Neutrophil (primary cell): ENCODE measurements around the gene RNF2.

ENCODE experiments used
- H3K27ac ChIP-seq: fragments of 200-600 bp; sonication (generic); 2 replicates; pipeline ENCODE4 v1.5.1; 2016; ENCODE audit warnings: mild to moderate bottlenecking, moderate library complexity
- H3K27me3 ChIP-seq: fragments of 200-600 bp; sonication (generic); 2 replicates; pipeline ENCODE4 v1.6.0; 2016; ENCODE audit warnings: mild to moderate bottlenecking
- H3K36me3 ChIP-seq: fragments of 200-600 bp; sonication (generic); 2 replicates; pipeline ENCODE4 v1.5.1; 2017
- H3K4me1 ChIP-seq, 2 experiments: fragments of 200-600 bp in 1 of 2; sonication (generic) in 1 of 2; 1 replicate in 1 of 2; 2 replicates in 1 of 2; pipeline versions ENCODE4 v1.5.1 to v1.6.1; 2013 to 2016; ENCODE audit warnings: low read depth in 1 of 2, low read length in 1 of 2, mild to moderate bottlenecking in 1 of 2, moderate library complexity in 1 of 2; ENCODE audit not compliant: control insufficient read depth in 1 of 2, insufficient read depth in 1 of 2
- H3K4me3 ChIP-seq, 2 experiments: fragments of 200-600 bp in 1 of 2; sonication (generic) in 1 of 2; 1 replicate in 1 of 2; 2 replicates in 1 of 2; pipeline ENCODE4 v1.5.1; 2013 to 2016; ENCODE audit warnings: low read depth in 1 of 2, low read length in 1 of 2, mild to moderate bottlenecking in 1 of 2, moderate library complexity in 1 of 2
- H3K9me3 ChIP-seq: fragments of 200-600 bp; sonication (generic); 2 replicates; pipeline ENCODE4 v1.5.1; 2016
- TF ChIP-seq, protein P1 (sequence below): fragments of 200-600 bp; sonication (generic); IDR thresholded peaks from 2 replicates; pipeline ENCODE4 v1.5.1; 2016; ENCODE audit warnings: antibody characterized with exemption

RNF2 gene

DNA sequence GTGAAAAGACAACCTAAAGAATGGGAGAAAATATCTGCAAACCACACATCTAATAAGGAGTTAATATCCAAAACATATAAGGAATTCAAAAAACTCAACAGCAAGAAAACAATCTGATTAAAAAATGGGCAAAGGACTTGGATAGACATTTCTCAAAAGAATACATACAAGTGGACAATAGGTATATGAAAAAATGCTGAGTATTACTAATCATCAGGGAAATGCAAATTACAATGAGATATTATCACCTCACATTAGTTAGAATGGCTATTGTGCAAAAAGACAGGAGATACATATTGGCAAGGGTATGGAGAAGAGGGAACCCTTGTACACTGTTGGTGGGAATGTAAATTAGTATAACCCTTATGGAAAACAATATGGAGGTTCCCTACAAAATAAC lies 66.5 kb downstream of the RNF2 start:
- H3K4me1 ChIP-seq, result no peaks in the 10 kb centered on the region
- H3K9me3 ChIP-seq, result peaks cover 12% of the 10 kb centered on the region
- H3K27me3 ChIP-seq, result no peaks in the 10 kb centered on the region
- H3K4me3 ChIP-seq, result no peak overlapping the region
- no peak overlapping the region for H3K27ac ChIP-seq
- TF ChIP-seq, protein P1, sequence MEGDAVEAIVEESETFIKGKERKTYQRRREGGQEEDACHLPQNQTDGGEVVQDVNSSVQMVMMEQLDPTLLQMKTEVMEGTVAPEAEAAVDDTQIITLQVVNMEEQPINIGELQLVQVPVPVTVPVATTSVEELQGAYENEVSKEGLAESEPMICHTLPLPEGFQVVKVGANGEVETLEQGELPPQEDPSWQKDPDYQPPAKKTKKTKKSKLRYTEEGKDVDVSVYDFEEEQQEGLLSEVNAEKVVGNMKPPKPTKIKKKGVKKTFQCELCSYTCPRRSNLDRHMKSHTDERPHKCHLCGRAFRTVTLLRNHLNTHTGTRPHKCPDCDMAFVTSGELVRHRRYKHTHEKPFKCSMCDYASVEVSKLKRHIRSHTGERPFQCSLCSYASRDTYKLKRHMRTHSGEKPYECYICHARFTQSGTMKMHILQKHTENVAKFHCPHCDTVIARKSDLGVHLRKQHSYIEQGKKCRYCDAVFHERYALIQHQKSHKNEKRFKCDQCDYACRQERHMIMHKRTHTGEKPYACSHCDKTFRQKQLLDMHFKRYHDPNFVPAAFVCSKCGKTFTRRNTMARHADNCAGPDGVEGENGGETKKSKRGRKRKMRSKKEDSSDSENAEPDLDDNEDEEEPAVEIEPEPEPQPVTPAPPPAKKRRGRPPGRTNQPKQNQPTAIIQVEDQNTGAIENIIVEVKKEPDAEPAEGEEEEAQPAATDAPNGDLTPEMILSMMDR, result no peak
- H3K36me3 ChIP-seq, result peaks cover 11% of the 10 kb centered on the region

DNA sequence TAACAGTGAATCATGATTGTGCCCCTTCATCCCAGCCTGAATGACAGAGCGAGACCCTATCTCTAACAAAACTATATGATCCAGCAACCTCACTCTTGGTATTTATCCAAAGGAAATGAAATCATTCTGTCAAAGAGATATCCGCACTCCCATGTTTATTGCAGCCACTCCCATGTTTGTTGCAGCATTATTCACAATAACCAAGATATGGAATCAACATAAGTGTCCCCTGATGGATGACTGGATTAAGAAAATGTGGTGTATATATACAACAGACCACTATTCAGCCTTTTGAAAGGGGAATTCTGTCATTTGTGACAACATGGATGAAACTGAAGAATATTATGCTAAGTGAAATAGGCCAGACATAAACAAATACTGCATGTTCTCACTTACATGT lies 67.0 kb downstream of the RNF2 start:
- Histone ChIP-seq H3K4me3 (no peak overlapping the region), H3K27ac (no peak overlapping the region), H3K27me3 (no peaks in the 10 kb centered on the region), H3K4me1 (no peaks in the 10 kb centered on the region), H3K36me3 (peaks cover 16% of the 10 kb centered on the region), H3K9me3 (peaks cover 12% of the 10 kb centered on the region)
- TF ChIP-seq, protein P1, result no peak

DNA sequence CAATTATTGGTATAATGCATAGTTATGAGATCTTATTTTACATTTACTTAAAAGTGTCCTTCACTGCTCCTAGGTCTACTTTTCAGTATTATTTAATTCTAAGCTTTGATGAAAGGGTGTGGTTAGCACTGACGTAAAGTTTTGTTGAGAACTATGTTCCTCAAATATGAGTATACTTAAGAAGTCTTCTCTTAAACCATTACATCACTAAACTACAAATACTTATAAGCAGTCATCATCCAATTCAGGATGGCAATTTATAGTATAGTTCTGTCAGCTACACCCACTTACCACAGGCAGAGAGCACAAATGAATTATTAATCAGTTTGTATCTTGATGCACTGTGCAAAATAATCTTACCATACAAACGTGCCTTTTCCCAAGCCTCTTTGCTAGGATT lies 84.3 kb downstream of the RNF2 start:
- Histone ChIP-seq H3K27me3 (no peaks in the 10 kb centered on the region), H3K27ac (no peak overlapping the region), H3K36me3 (peaks cover 81% of the 10 kb centered on the region), H3K4me1 (no peaks in the 10 kb centered on the region), H3K9me3 (no peaks in the 10 kb centered on the region), H3K4me3 (no peak overlapping the region)
- TF ChIP-seq, protein P1, result no peak

DNA sequence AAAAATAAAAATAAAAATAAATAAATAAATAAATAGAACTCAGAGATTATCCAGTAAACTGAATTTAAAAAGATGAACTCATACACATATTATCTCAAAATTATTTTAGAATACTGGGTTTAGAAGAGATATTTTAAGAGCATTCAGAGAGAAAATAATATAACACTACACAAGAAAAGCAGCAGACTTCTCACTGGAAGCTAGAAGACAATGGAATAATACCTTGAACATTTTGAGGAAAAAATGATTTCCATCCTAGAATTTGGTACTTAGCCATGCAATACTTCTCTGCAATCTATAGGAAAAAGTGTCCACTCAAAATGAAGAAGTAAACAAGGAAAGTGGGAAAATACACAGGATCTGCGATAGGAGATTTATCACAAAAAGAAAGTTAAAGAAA lies 87.2 kb downstream of the RNF2 start:
- no peak overlapping the region for H3K27ac ChIP-seq
- no peaks in the 10 kb centered on the region for H3K9me3 ChIP-seq
- peaks cover 76% of the 10 kb centered on the region for H3K36me3 ChIP-seq
- TF ChIP-seq, protein P1, result no peak
- H3K27me3 ChIP-seq, result no peaks in the 10 kb centered on the region
- no peaks in the 10 kb centered on the region for H3K4me1 ChIP-seq
- no peak overlapping the region for H3K4me3 ChIP-seq

DNA sequence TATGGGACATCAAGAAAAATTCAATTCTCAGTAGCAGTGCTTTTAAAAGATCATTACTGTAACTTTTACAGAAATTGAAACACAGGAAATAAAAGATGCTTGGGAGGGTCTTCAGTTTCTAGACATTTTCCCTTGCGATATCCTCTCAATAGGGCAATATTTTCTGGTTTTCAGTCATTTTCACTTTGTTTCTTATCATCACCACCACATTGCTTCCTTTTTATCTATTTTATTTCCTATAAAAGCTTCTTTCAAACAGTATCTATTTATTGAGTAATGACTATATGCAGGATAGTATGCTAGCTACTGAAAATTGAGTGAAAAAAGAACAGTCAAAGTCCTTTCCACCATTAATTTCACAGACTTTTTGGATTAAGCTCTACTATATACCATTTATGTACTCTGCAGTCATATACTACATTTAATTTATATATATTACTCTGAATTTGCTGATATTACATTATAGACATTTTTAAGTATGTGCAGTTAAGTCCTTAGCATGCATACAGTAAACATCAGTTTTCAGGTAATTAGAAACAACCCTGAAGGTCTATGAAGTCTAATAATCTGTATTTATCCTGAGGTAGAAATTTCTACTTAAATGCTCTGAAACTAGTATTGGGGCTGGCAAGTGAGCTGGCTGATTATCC lies 92.7 kb downstream of the RNF2 start:
- Histone ChIP-seq H3K27me3 (no peaks in the 10 kb centered on the region), H3K9me3 (no peaks in the 10 kb centered on the region), H3K4me1 (no peaks in the 10 kb centered on the region), H3K4me3 (no peak overlapping the region), H3K27ac (no peak overlapping the region), H3K36me3 (peaks cover 78% of the 10 kb centered on the region)
- TF ChIP-seq, protein P1, result no peak
